HTERT RPE-1 (cell line): ENCODE measurements around the gene RASA3.
"Not testable (repeated sequence)": the region's sequence is repeated elsewhere in the genome, so short reads cannot be mapped to it uniquely, and the experiment has no call there.

Experiments used
- in situ Hi-C: fragments of 300-500 bp; cut with MboI; formaldehyde crosslinking; loops from 4 replicates; pipeline ENCODE4 v1.14.3; 2020; ENCODE audit warnings: low sequenced_read_pairs

Gene RASA3

GRCh38 chr13:114142640-114143490 lies 10.4 kb upstream of the RASA3 start:
- in situ Hi-C loops: no loop called here

- in situ Hi-C loops: no loop called here
Measured at GRCh38 chr13:114142137-114142550, 9.7 kb upstream of the RASA3 start.

DNA sequence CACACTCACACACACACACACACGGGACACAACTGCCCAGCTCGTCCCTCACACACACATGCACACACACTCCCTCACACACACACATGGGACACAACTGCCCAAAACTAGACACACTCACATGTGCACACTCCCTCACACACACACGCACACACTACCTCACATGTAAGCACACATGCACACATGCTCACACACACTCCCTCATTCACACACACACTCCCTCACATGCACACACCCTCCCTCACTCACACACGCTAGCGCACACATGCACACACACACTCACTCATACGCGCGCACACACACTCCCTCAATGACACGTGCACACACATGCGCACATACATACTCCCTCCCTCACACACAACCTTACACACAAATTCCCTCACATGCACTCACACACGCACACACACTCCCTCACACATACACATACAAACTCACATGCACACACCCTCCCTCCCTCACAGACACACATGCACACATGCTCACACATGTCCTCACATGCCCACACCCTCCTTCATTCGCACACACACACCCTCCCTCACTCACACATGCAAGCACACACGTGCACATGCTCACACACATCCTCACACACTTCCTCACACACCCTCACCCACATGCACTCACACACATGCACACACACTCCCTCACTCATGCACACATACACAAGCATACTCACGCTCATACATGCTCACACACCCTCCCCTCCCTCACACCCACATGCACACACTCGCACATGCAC lies 9.0 kb upstream of the RASA3 start:
- in situ Hi-C loops: no loop called here

DNA sequence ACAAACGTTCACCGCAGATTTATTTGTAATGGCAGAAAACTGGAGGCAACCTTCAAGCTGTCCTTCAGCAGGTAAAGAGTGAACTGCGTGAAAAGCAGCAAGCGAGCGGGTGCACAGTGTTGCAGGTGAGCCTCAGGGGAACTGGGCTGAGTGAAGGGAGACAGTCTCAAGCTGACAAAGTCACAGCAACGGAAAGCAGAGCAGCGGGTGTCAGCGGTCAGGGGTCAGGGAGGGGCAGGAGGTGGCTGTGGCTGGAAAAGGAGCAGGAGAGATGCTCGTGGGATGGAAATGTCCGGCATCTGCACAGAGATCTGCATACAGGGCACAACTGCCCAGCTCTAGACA lies 8.5 kb upstream of the RASA3 start:
- in situ Hi-C loops: no loop called here

- in situ Hi-C loops: no loop called here
Measured at GRCh38 chr13:114140131-114140905, 7.9 kb upstream of the RASA3 start.

- in situ Hi-C loops: no loop called here
Measured at GRCh38 chr13:114136576-114136975, 4.2 kb upstream of the RASA3 start.

- in situ Hi-C loops: no loop called here
Measured at GRCh38 chr13:114135731-114136171, 3.3 kb upstream of the RASA3 start.

GRCh38 chr13:114134944-114135610 lies 2.7 kb upstream of the RASA3 start:
- in situ Hi-C loops: no loop called here

GRCh38 chr13:114134111-114134943 lies 1.9 kb upstream of the RASA3 start:
- in situ Hi-C loops: no loop called here

- in situ Hi-C loops: not testable (repeated sequence)
Measured at GRCh38 chr13:114133552-114133951, 1.1 kb upstream of the RASA3 start.

DNA sequence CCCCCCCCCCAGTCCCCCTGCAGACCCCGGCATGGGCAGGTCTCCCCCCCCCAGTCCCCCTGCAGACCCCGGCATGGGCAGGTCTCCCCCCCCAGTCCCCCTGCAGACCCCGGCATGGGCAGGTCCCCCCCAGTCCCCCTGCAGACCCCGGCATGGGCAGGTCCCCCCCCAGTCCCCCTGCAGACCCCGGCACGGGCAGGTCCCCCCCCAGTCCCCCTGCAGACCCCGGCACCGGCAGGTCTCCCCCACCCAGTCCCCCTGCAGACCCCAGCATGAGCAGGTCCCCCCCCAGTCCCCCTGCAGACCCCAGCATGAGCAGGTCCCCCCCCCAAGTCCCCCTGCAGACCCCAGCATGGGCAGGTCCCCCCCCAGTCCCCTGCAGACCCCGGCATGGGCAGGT lies 703 bp upstream of the RASA3 start:
- in situ Hi-C loops: not testable (repeated sequence)

GRCh38 chr13:114131583-114132418 lies 622 bp downstream of the RASA3 start:
- in situ Hi-C loops: no loop called here

- in situ Hi-C loops: no loop called here
Measured at GRCh38 chr13:114130837-114131582, 1.4 kb downstream of the RASA3 start.

- in situ Hi-C loops: no loop called here
Measured at GRCh38 chr13:114130131-114130836, 2.1 kb downstream of the RASA3 start.

GRCh38 chr13:114129649-114130062 lies 2.8 kb downstream of the RASA3 start:
- in situ Hi-C loops: no loop called here

DNA sequence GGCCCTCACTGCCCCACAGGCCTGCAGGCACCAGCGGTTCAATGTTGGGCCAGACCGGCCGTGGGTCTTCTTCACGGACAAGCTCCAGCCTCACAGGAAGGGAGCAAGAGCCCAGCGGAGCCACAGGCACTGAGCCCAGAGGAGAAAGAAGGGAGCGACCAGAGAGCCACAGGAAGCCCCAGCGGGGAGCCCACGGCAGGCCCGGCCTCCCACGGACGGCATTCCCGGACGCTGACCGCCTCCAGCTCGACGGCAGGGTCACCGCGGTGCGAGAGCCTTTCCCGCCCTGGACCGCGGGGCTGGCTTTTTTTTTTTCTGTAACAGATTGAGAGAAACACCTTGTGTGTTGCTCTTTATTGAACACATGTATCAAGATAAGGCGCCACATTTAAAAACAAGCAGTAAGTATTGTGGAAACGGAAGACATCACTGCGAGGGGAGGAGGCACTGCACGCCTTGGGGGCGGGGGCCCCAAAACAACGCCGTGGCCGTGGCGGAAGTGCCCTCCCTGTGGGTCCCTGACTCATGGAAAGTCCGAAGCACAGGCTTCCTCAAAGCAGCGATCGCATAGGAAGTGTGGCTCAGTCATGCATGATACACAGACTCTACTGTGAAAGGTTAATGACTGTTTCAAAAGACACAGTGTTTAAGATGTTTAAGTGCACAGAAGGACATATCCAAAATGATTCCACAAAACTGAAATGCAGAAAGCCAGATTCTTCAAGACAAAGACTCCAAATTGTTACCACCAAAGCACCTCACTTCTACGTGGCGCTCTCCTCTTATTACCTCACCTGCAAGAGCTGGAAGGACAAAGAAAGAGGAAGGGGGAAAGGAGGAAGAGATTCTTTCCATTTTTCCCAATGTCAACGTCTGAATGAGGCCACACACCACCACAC lies 3.5 kb downstream of the RASA3 start:
- in situ Hi-C loops: no loop called here

DNA sequence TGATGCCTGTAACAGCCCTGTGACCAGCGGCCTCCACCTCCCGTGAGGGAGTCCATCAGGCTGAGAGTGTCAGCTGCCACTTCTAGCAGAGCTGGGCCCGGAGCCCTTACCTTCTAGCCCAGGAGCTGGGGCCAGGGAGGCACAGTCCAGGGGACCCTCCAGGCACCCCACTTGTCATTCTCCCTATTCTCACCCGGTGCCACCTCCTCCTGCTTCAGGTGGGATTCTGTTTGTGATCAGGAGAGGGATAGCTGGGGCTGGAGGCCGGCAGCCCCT lies 4.1 kb downstream of the RASA3 start:
- in situ Hi-C loops: no loop called here
